Measurements from ENCODE around the gene DDIT3.
"Not testable (repeated sequence)": the region's sequence is repeated elsewhere in the genome, so short reads cannot be mapped to it uniquely, and the experiment has no call there.

The DDIT3 gene

DNA sequence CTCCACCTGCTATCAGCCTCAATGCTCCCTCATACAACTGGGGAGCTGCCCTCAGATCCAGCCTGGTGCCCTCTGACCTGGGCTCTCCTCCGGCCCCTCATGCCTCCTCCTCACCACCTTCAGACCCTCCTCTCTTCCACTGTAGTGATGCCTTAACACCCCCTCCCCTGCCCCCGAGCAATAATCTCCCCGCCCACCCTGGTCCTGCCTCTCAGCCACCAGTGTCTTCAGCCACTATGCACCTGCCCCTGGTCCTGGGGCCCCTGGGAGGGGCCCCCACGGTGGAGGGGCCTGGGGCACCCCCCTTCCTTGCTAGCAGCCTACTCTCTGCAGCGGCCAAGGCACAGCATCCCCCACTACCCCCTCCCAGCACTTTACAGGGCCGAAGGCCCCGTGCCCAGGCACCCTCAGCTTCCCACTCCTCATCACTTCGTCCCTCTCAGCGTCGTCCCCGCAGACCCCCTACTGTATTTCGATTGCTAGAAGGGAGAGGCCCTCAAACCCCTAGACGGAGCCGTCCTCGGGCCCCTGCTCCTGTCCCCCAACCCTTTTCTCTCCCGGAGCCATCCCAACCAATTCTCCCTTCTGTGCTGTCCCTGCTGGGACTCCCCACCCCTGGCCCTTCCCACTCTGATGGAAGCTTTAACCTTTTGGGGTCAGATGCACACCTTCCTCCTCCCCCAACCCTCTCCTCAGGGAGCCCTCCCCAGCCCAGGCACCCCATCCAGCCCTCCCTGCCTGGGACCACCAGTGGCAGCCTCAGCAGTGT, 5.5 kb upstream of the DDIT3 start:
- DNase-seq (ENCODE audit: low spot score), result no peak

DNA sequence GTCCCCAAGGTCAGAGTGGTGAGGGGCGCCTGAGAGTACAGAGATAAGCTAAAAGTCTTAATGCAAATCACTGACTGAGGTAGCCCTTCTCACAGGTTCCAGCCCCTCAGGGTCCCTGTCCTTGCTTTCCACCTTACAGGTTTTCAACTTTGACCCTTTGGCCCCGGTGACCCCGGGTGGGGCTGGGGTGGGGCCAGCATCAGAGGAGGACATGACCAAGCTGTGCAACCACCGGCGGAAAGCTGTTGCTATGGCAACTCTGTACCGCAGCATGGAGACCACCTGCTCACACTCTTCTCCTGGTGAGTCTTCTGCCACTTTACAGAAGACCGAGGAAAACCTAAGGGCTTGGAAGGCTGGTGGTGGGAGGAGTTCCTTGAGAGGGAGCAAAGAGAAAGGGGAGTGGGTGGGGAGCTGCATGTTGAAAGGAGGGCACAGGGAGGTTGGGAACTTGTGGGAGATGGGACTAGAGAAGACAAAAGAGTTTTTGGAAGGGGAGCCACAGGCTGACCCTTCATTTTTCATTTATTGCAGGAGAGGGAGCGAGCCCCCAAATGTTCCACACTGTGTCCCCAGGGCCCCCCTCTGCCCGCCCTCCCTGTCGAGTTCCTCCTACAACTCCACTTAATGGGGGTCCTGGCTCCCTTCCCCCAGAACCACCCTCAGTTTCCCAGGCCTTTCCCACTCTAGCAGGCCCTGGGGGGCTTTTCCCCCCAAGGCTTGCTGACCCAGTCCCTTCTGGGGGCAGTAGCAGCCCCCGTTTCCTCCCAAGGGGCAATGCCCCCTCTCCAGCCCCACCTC, 4.7 kb upstream of the DDIT3 start:
- DNase-seq (ENCODE audit: low spot score), result no peak

DNA sequence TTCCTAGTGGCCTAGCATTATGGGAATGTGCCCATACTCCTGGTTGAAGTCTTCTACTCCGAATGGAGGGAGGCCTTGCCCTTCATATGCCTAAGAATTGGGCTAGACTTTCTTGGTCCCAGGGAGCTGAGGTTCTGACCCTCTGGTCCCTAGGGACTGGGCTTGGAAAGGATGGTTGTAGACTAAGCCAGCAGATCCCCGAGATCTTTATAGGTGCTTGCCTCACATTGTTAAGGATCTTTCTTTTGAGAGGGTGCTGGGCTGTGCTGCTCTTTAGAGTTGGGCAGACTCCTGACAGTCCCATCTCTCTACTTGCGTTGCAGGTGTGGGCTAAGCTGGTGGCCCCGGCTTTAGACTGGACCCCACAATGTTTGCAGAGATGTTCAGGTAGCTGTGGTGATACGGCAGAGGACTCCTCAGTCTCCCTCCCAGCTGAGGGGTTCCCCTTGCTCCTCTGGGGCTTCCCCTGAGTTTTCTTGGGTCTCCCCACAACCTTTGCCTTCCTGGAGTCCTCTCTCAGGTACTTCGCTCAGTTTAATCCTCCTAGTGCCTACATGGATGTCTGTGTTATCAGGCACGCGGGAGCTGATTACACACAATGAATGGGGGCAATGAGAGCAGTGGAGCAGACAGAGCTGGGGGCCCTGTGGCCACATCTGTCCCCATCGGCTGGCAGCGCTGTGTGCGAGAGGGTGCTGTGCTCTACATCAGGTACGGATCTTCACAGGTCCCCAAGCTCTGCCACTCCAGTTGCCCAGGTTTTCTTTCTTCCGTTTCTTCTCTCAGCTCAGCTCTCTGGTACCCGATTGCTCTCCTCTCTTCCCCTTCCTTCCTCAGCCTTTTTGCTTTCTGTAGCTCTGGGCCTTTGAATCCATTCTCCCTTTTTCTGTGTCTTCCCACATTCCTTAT, 3.6 kb upstream of the DDIT3 start:
- no peak for DNase-seq (ENCODE audit: low spot score)

DNA sequence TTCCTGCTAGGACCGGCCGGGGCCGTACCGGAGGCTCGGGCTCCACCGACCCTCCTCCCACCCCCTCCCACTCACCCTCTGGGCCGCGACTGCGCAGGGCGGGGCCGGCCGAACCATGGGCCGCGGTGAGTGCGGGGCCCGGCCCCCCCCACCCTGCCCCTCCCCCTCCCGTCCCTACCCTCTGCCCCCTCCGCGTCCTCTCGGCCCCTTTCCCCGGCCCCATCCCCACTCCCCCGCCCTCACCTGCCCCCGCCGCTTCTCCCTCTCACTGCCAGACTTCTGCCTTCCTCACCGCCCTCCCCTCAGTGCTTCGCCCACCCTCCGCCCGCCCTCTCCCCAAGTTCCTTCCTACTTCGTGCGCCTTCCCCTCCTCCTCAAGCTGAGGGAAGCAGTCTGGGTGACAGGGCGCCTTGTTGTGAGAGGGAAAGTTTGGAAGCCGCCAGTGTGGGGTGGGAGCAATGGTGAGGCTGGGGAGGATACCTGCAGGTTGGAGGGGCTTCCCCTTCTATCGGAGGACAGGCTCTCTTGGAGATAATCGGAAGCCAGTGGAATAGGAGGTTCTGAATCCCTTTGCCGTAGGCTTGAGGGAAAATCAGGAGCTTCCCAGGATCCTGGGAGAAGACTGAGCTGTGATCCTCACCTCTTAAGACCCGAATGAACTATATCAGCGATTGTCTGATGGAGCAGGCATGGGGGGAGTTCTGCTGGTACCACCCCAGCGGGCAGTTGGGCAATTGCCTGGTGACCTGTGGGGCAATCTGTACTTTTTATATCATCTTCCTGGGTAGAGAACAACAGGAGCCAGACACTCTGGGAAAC, 2.8 kb upstream of the DDIT3 start:
- DNase-seq (ENCODE audit: low spot score), result peak; percentile 71

DNA sequence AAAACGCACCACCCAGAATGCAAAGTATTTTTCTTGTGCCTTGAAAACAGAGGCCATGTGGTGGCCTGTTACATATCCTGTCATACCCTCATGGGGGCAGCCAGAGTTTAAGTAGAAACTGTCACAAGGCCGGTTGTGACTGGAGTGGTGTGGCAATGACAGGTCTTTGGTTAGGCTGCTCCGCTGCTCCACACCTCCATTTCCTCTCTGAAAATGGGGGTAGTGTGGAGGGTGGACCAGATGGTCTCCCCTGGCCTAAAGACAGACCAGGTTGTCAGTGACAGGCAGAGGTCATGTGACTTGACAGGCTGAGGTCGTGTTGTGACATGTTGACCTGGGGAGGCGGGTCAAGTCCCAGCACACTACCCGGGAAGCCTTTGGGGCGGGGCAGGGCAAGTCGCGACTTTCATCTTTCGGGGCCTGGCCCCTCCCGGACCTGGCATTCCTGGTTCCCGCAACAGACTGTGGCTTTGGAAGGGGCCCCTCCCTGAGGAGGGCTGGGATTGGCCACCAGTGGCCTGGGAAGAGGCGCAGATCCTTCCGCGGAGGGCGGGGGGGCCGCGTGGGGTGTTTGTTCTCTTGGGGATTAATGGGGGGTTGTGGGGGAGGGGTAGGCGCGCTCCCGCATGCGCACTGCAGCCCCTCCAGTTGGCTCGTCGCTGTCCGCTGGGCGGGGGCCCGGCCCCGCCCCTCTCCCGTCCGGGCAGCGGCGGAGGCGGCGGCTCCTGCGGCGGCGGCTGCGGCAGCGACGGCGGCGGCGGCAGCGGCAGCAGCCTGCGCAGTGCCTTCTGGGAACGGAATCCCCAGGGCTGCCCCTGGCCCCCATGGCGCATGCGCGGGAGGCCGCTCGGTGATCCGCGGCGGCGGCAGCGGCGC, 1.9 kb upstream of the DDIT3 start, which contains the start of gene MBD6:
Gene MBD6 (plus strand): TSS at position 814 of the 876 bp plus-strand sequence. CDS start 1,480 bp downstream, outside the sequence.
- DNase-seq (ENCODE audit: low spot score), result peak; percentile 92

DNA sequence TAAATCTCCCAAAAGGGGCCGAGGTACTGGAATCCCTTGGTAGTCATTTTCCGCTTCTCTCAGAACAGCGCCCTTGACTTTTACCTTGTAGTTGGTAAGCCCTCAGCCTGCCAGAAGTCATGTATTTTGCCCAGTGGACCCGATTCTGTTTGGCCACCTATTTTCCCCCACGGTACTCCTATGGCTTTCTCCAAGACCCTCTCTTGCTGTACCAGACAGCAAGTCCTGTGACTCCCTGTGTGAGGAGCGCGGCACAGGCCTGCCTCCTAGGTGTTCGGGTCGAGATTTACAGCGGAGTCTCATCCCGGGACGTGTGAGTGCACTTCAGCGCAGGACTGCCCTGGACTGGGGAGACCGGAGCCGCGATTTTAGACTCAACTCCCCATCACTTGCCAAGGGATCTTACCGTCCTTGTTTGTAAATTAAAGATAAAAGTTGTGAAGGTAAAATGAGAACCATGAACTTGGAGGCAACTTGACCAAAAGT, 1.3 kb upstream of the DDIT3 start:
- DNase-seq (ENCODE audit: low spot score), result no peak

DNA sequence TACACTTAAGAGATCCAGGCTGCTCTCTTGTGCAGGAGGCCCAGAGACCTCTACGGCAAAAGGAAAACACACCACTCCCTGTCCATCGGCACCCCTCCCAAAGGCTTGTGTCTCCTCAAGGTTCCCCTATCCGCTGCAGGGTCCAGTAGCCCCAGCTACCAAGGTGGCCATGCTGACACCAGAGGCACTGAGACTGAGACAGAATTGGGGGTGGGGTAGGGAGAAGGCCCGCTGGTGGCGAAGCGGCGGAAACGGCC, 590 bp downstream of the DDIT3 start:
- DNase-seq (ENCODE audit: low spot score), result peak; percentile 78

DNA sequence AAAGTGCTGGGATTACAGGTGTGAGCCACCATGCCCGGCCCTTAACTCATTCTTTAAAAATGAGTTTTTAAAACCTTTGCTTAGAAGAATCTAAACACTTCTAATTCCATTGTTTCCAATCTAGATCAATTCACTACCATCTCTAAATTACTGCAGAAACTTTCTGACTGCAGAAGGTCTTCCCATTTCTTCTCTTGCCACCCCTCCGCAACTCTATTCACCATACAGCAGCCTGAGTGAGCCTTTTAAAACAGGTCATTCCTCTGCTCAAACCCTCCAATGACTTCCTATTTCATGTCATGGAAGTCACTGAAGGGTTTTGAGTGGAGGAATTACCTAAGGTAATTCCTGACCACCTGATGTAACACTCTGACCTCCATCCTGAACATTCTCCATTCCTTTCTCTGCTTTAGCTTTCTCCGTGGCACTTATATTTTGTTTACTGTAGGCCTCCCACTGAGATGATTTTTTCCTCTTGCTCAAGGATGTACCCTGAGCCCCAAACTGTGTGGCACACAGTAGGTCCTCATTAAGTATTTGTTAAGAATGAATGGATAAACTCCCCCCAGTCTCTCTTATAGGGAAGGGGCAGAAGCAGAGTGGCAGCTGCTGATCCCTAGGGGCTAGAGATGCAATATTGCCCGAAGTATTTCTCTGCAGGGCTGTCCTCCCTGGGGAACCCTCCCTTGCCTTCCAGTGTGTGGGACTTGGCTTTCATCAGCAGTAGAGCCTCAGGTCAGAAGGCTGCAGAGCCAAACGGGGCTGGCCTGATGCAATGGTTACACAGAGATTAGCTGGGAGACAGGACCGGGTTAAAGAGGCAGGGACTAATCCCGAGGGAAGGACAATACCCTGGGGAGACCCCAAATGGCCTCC, 1.2 kb downstream of the DDIT3 start:
- DNase-seq (ENCODE audit: low spot score), result peak; percentile 43

DNA sequence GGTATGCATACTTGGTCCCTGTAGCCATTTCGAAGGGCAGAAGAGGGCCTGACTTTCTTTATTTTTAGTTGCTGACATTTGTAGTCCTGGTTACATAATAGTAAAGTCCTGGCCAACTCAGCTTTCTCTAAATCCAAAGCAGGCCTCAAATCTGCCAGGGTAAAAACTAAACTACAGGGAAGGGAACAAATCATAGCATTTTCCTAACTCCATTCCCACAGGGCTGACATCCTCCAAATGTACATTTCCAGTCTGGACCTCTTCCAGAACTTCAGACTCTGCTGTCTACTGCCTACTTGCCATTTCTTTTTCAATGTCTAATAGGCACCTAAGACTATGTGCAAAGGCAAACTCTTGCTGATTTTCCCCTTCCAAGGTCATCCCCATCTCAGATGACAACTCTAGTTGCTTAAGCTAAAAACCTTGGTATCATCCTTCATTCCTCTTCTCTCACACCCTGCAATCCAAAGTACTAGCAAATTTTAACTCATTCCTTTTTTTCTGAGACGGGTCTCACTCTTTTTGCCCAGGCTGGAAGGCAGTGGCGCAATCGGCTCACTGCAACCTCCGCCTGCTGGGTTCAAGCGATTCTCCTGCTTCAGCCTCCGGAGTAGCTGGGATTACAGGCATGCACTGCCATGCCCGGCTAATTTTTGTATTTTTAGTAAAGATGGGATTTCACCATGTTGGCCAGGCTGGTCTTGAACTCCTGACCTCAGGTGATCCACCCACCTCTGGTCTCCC, 2.0 kb downstream of the DDIT3 start:
- DNase-seq (ENCODE audit: low spot score), result no peak

DNA sequence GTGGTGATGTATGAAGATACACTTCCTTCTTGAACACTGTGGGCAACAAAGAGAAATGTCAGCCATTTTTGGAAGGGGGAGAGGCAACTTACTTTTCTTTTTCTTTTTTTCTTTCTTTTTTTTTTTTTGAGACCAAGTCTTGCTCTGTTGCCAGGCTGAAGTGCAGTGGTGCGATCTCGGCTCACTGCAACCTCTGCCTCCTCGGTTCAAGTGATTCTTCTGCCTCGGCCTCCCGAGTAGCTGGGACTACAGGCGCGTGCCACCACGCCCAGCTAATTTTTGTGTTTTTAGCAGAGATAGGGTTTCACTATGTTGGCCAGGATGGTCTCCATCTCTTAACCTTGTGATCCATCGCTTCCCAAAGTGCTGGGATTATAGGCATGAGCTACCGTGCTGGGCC, 2.6 kb downstream of the DDIT3 start:
- DNase-seq (ENCODE audit: low spot score), result not testable (repeated sequence)

DNA sequence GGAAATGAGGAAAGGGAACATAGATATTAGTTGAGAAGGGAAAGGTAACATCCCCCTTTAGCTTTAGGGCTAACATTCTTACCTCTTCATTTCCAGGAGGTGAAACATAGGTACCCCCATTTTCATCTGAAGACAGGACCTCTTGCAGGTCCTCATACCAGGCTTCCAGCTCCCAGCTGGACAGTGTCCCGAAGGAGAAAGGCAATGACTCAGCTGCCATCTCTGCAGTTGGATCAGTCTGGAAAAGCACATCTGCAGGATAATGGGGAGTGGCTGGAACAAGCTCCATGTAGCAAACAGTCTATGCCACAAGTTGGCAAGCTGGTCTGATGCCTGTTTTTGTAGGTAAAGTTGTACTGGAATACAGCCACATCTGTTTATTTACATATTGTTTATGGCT, 3.1 kb downstream of the DDIT3 start:
- DNase-seq (ENCODE audit: low spot score), result peak; percentile 73

DNA sequence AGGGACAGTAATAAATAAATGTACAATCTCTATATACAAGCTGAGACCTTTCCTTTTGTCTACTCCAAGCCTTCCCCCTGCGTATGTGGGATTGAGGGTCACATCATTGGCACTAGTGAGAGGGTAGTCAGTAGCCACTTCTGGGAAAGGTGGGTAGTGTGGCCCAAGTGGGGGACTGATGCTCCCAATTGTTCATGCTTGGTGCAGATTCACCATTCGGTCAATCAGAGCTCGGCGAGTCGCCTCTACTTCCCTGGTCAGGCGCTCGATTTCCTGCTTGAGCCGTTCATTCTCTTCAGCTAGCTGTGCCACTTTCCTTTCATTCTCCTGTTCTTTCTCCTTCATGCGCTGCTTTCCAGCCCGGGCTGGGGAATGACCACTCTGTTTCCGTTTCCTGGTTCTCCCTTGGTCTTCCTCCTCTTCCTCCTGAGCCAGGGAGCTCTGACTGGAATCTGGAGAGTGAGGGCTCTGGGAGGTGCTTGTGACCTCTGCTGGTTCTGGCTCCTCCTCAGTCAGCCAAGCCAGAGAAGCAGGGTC, 3.6 kb downstream of the DDIT3 start:
- no peak for DNase-seq (ENCODE audit: low spot score)

DNA sequence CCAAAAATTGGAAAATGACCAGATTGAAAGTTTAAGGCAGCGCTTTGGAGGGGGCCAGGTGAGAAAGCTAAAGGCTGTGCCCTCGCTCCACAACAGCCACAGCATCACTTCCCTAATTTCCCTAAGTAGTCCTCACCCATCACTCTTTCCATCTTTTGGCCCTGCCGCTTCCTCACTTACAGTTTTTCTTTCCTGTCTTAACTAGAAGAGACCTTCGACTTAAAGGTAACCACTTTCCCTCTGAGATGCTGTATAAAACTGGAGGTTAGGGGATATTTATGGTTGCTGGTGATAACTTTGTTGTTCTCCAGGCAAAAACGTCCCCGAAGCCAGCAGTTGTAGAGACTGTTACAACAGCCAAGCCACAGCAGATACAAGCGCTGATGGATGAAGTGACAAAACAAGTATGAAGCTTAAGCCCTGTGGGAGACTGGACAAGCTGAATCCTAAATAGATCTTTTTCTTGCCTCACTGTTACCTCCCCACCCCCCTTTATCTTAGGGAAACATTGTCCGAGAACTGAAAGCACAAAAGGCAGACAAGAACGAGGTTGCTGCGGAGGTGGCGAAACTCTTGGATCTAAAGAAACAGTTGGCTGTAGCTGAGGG, 4.3 kb downstream of the DDIT3 start:
- no peak for DNase-seq (ENCODE audit: low spot score)

DNA sequence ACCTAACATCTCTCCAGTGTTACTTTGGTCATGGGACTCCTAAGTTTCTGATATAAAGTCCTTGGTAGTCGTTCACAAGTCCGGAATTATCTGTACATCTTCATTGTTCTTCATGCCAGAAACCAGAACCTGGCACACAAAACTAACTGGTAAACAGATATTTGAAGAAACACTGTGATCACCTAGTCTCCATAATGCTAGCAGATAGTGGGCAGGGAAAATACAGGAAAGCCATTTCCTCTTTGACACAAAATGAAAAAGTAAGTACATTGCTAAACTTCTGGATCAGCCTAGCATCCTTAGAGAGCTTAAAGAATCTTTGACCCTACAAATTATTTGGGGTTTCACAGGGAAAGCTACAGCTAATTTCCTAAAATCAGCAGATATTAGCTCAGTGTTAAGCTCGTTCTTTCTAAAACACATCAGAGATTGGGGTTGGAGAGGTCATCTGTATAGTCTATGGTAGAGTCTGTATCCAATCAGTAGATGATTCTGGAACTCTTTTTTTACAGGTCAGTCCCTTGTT, 4.8 kb downstream of the DDIT3 start:
- DNase-seq (ENCODE audit: low spot score), result no peak

DNA sequence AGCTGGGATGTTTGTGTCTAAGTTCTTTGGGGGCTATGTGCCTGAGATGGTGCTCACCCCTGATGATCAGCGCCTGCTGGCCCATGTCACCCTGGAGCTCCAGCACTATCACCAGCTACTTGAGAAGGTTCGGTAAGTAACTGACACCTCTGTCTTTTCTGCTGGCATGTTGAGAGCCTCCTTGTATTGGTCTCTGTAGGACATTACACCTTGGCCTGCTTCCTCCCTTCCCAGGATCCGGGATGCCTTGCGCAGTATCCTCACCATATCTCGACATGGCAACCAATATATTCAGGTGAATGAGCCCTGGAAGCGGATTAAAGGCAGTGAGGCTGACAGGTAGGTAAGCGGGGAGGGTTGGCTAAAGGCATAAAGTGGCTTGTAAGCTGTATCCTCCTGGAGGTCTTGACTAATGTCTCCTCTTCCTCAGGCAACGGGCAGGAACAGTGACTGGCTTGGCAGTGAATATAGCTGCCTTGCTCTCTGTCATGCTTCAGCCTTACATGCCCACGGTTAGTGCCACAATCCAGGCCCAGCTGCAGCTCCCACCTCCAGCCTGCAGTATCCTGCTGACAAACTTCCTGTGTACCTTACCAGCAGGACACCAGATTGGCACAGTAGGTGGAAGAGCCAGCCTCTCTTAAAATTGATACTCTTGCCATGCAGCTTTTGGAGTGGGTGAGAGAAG, 5.5 kb downstream of the DDIT3 start:
- DNase-seq (ENCODE audit: low spot score), result no peak

DNA sequence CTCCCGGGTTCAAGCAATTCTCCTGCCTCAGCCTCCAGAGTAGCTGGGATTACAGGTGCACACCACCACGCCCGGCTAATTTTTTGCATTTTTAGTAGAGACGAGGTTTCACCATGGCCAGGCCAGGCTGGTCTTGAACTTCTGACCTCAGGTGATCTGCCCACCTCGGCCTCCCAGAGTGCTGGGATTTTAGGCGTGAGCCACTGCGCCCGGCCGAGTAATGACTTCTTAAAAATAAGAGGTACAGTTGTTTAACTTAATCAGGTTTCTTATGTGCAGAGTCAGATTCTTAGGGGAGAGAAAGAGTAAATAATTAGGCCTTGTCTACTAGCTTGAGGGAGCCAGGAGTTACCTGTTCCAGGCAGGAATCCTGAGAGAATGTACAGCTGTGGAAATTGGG, 6.1 kb downstream of the DDIT3 start:
- not testable (repeated sequence) for DNase-seq (ENCODE audit: low spot score)

DNA sequence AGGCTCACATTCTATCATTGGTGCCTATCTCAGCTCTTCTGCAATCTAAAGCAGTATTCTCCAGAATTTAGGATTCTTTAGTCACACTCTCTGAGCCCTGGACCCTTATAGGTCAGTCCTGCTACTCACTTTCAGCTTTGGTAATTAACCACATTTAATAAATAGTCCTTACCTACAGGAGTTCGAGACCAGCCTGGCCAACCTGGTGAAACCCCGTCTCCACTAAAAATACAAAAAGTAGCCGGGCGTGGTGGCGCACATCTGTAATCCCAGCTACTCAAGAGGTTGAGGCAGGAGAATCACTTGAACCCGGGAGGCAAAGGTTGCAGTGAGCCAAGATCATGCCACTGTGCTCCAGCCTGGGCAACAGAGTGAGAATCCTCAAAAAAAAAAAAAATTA, 6.6 kb downstream of the DDIT3 start:
- DNase-seq (ENCODE audit: low spot score), result not testable (repeated sequence)

All from RKO (cell line).